EH (cell line): Measurements from ENCODE around the gene FRMD5.

Experiments used
- DNase-seq: peaks from one replicate; pipeline ENCODE4 v3.0.0-alpha.2; 2015; ENCODE audit warnings: low read depth

Gene FRMD5

GRCh38 chr15:44094781-44095180, 100.3 kb downstream of the FRMD5 start:
- DNase-seq: no peak

- no peak for DNase-seq
Measured at GRCh38 chr15:44093836-44094235, 101.2 kb downstream of the FRMD5 start.

- DNase-seq: peak; percentile 70
Measured at GRCh38 chr15:44092221-44092620, 102.8 kb downstream of the FRMD5 start.

- DNase-seq: peak; percentile 92
Measured at GRCh38 chr15:44087578-44088465, 107.2 kb downstream of the FRMD5 start.

GRCh38 chr15:44084770-44085169, 110.3 kb downstream of the FRMD5 start:
- DNase-seq: no peak

GRCh38 chr15:44084171-44084570, 110.9 kb downstream of the FRMD5 start:
- no peak for DNase-seq

DNA sequence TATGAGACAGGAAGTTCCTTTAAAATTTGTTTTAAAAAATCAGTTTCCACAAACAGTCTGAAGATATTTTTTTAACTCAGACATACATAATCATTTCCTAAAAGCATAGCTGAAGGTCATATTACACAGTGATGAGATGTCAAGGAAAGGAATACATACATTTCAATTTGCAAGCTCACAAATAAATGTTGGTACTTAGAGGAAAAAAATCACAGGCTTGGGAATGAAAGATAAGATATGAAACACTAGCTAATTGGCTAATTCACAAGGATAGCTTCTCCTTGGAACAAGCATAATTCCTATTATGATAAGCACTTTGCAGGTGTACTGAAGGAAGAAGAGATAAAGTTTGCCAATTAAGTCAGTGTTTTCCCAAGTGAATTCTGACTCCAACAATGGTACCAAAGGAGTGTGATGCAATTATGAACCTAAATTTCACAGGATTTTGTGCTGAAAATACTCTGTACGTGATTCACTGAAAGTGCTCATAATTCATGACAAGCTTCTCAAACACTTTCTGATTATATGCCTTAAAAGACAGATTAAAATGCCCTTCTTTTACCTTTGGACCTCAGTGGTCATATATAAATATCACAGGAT, 112.4 kb downstream of the FRMD5 start:
- peak; percentile 45 for DNase-seq

GRCh38 chr15:44081026-44082013, 113.8 kb downstream of the FRMD5 start:
- DNase-seq: peak; percentile 83

GRCh38 chr15:44075535-44075934, 119.5 kb downstream of the FRMD5 start:
- DNase-seq: peak; percentile 78

DNA sequence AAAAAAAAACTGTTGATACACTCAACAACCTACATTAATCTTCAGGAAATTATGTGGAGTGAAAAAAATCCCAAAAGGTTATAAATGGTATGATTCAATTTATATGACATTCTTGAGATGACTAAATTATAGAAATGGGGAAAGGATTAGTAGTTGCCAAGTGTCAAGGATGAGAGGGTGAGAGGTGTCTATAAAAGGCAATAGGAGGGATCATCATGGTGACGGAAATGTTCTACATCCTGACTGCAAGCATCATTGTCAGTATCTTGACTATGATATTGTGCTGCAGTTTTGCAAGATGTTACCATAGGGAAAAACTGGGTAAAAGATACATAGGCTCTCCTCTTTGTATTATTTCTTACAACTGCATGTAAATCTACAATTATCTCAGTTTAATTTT, 125.6 kb downstream of the FRMD5 start:
- no peak for DNase-seq

DNA sequence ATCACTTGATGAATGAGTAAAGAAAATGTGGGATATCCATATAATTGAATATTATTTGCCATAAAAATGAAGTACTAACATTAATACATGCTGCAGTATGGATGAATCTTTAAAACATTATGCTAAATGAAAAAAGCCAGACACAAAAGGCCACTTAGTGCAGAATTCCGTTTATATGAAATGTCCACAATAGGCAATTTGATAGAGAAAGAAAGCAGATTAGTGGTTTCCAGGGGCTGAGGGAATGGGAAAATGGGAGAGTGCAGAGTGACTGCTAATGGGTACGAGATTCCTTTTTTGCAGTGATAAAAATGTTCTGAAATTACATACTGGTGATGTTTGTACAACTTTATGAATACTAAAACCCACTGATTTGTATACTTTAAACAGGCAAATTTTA, 126.7 kb downstream of the FRMD5 start:
- no peak for DNase-seq

GRCh38 chr15:44066211-44066827, 128.8 kb downstream of the FRMD5 start:
- peak; percentile 73 for DNase-seq

DNA sequence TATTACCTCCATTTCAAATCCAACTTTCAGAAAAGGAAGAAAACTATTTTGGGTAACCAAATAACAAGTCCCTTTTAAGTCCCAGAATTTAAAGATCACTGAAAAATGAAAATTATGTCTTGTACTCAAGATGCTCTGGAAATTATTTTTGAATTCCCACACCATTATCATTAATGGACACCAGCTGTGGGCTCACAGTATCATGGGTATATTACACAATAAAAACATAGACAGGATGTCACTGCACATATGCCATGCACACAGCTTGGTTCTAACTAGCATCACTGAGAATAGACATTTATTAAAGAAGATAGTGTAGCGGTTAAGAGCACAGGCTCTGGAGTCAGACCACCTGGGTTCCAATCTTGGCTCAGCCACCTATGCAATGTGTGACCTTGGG, 130.4 kb downstream of the FRMD5 start:
- peak; percentile 11 for DNase-seq

- DNase-seq: no peak
Measured at GRCh38 chr15:44058126-44058525, 136.9 kb downstream of the FRMD5 start.

DNA sequence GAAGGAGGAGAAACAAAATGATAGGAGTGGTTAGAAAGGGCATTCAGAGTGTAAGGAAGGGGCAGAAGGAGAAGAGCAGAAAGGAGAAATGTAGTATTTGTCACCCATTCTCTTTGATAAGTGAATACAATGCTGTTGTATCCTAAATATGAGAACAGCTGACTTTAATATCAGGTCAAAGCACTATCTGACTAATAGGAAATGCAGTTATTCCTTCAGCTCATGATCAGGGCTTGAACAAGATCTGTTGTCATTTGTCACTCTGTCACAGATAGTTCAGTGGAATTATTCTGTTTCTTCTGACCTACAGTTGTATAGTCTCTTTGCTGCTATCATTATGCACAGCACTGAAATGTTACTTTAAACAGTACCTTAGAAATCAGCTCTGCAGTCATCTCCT, 149.4 kb downstream of the FRMD5 start:
- DNase-seq: no peak

DNA sequence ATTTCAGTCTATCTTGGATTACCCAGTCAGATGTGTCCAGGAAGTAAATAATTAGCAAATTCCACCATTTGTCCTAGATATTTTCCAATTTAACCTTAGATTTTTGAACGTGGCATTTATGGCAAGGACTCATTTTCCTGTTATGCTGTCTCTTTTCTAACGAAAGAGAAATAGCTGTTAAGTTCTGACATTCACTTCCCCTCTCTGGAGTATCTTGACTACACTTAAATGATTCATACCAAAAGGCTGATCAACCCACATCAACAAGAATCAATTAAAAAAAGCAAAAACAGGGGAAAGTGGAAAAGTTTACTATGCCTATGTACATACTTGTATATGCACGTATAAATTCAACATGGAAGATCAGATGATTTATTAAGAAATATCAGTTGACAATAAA, 149.9 kb downstream of the FRMD5 start:
- DNase-seq: no peak

DNA sequence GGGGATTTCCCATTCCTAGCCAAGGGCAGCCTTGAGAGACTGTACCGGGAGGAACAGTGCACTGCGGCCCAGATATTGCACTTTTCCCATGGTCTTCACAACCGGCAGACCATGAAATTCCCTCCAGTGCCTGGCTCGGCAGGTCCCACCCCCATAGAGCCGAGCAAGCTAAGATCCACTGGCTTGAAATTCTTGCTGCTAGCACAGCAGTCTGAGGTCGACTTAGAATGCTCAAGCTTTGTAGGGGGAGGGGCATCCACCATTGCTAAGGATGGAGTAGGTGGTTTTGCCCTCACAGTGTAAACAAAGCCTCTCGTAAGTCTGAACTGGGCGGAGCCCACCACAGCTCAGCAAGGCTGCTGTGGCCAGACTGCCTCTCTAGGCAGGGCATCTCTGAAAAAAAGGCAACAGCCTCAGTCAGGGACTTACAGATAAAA, 156.3 kb downstream of the FRMD5 start:
- DNase-seq: no peak

DNA sequence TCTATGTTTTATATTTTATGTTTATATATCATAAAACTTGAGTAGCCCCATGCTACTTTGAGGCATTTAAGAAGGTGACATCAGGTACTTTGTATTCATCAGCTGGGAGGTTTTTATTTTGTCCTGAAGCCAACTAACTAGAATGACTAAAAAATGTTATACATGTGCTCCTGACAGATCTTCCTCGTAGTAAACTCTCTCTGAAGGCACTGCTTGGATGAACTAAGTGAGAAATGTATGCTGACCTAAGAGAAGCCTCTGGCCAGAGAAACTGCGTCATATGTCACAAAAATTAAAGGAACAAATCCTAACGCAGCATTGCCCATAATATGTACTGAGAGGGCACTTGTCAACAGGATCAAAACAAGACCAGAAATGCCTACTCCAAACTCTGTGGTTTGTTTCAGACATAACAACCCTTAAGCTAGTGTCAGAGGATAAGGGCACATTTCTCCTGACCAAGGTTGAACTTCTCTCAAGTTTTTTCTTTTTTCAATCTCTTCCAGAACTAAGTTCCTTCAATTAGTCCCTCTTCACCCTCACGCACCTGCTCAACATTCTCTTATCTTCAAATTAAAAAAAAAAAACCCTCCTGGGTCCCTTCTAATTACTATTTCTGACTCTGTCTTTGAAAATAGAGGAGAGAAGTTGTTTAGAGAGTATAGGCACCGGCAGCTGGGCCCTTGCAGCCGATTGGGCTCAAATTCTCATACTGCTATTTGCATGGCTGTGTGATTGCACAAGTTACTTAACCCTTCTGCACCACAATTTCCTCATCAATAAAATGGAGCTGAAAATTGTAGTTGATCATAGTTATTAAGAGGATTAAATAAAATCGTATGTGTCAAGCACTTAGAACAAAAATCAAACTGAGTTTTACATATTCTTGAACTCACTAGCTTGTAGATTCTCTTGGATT, 159.0 kb downstream of the FRMD5 start:
- peak; percentile 27 for DNase-seq

DNA sequence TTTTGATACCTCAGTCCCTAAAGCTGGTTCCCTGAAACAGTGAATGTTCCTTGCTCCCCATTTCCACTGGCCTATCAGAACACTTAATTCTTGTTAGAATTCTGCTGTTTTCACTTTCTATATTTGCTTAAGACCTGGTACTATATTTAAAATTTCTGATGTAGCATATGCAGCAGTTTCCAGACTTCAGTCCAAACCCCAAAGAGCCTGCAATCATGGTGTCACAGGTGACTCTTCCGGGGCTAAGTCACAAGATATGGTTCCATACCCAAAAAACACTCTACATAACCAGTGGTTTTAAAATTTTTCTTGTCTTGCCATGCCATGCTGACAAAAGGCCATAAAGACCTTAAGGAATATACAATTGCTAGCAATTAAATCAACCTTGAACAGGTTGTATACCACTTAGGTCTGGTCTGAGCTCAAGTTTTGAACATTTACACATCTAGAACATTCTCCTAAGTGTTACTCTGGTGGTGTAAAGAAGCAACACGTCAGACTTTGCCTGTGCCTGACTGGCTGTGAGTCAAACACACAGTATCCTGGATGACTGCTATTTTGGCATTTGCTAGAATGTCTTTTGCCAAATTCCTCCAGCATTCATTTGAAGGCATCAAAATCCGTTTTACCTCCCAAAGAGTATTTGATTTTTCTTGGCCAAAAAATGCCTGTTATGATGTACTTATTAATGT, 160.0 kb downstream of the FRMD5 start:
- peak; percentile 79 for DNase-seq

DNA sequence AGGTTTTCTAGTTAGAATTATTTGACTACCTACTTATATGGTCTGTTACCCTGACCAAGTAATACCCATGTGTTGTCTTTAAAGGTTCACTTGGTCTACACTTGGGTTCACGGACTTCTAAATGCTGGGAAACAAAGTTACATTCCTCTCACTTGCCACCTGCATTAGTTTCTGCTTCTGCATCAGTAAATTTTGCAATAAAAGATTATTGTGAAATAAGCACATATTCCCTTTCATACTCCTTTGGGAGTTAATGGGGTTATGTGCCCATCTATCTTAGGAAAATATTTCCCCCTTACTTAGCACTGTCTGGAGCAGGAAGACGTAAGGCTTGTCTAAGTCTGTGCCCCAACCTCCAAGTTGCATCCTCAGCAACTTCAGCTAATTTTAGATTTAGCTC, 160.7 kb downstream of the FRMD5 start:
- DNase-seq: no peak
